ENCODE results near the gene R3HCC1L.

The R3HCC1L gene

DNA sequence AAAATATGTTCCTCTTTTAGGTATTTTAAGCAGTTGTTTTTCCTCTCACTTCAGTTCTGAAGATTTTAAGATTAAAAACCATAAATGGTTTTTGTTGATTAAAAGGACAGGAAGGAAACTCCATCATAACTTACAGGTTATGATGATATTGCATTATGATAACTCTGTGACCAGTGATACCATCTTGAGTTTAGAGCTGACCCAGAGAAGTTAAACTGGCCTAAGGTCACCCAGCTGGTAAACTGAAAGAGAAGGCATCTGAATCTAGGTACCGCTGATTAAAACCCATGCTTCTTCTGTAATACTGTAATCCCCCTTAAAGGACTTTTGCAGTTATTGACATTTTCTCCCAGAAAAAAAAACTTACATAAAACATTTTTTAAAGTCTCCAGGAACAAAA, 103.9 kb downstream of the R3HCC1L start:
- TF ChIP-seq EZH2phosphoT487 (conservative IDR thresholded peaks at IDR 0.05; ENCODE audit: low read length) = no peak
- TF ChIP-seq CTCF (IDR thresholded peaks at IDR 0.05; ENCODE audit: insufficient read depth, low read length, poor library complexity, severe bottlenecking) = no peak
- Histone ChIP-seq H3K27ac (ENCODE audit: low read depth, low read length) (no peak overlapping the region), H3F3A (ENCODE audit: insufficient read depth) (no peaks in the 10 kb centered on the region; the same call in 1 of the 2 replicates), H3K36me3 (ENCODE audit: low read length) (peaks cover 50% of the 10 kb centered on the region; the same call in 1 of the 2 replicates), H3K9ac (ENCODE audit: low read length) (no peak overlapping the region), H3K4me3 (ENCODE audit: insufficient read depth, low read length, poor library complexity, severe bottlenecking) (no peak overlapping the region), H3K4me2 (ENCODE audit: low read depth, low read length, poor library complexity, severe bottlenecking) (no peak overlapping the region), H2AFZ (ENCODE audit: low read depth, low read length, severe bottlenecking) (no peak overlapping the region), H3K27me3 (ENCODE audit: low read length) (no peaks in the 10 kb centered on the region), H3K9me2 (replicated peaks; ENCODE audit: insufficient read depth, low read length) (no peaks in the 10 kb centered on the region), H3K9me3 (ENCODE audit: insufficient read depth, low read length) (no peaks in the 10 kb centered on the region), H3K79me2 (ENCODE audit: insufficient read depth, low read length) (0 out of 2 replicates have a peak, but pooled peaks cover 1% of the 10 kb centered on the region), H4K20me1 (ENCODE audit: low read depth, low read length) (peaks cover 3% of the 10 kb centered on the region; the same call in 1 of the 2 replicates)

- H3K27ac ChIP-seq (ENCODE audit: low read depth, low read length) = no peak overlapping the region
- no peaks in the 10 kb centered on the region for H3K9me3 ChIP-seq (ENCODE audit: insufficient read depth, low read length)
- TF ChIP-seq EZH2phosphoT487 (conservative IDR thresholded peaks at IDR 0.05; ENCODE audit: low read length) (no peak), CTCF (IDR thresholded peaks at IDR 0.05; ENCODE audit: insufficient read depth, low read length, poor library complexity, severe bottlenecking) (no peak)
- H3F3A ChIP-seq (ENCODE audit: insufficient read depth) = no peaks in the 10 kb centered on the region; the same call in 1 of the 2 replicates
- no peak overlapping the region for H3K4me2 ChIP-seq (ENCODE audit: low read depth, low read length, poor library complexity, severe bottlenecking)
- no peak overlapping the region for H3K4me3 ChIP-seq (ENCODE audit: insufficient read depth, low read length, poor library complexity, severe bottlenecking)
- no peaks in the 10 kb centered on the region for H4K20me1 ChIP-seq (ENCODE audit: low read depth, low read length)
- peaks cover 55% of the 10 kb centered on the region; the same call in 1 of the 2 replicates for H3K36me3 ChIP-seq (ENCODE audit: low read length)
- H3K27me3 ChIP-seq (ENCODE audit: low read length) = no peaks in the 10 kb centered on the region
- no peaks in the 10 kb centered on the region for H3K9me2 ChIP-seq (replicated peaks; ENCODE audit: insufficient read depth, low read length)
- H3K79me2 ChIP-seq (ENCODE audit: insufficient read depth, low read length) = no peaks in the 10 kb centered on the region
- no peak overlapping the region for H2AFZ ChIP-seq (ENCODE audit: low read depth, low read length, severe bottlenecking)
- H3K9ac ChIP-seq (ENCODE audit: low read length) = no peak overlapping the region
Measured at GRCh38 chr10:98240524-98240923, 106.1 kb downstream of the R3HCC1L start.

DNA sequence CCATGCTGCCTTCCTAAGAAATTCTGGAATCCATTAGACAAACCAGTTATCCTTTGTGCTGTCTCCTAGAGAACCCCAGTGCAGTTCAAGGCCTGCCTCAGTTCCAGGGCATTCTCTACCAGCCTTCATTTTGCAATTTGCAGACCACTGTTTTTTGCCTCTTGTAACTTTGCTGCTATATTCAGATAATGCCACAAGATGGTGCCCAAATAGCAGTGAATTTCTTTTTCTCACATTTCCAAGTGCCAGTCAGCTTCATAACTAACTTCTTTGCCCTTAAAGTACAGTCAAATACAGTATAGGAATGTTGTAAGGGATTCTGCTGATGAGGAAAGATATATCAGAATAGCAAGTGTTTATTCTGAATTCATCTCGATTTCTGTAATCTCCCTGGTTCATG, 108.4 kb downstream of the R3HCC1L start:
- Histone ChIP-seq H3K79me2 (ENCODE audit: insufficient read depth, low read length) (no peaks in the 10 kb centered on the region), H2AFZ (ENCODE audit: low read depth, low read length, severe bottlenecking) (no peak overlapping the region), H3K9ac (ENCODE audit: low read length) (no peak overlapping the region), H3K27ac (ENCODE audit: low read depth, low read length) (no peak overlapping the region), H3K4me2 (ENCODE audit: low read depth, low read length, poor library complexity, severe bottlenecking) (no peak overlapping the region), H3K4me3 (ENCODE audit: insufficient read depth, low read length, poor library complexity, severe bottlenecking) (no peak overlapping the region), H3F3A (ENCODE audit: insufficient read depth) (no peaks in the 10 kb centered on the region; the same call in 1 of the 2 replicates), H3K9me2 (replicated peaks; ENCODE audit: insufficient read depth, low read length) (no peaks in the 10 kb centered on the region), H3K36me3 (ENCODE audit: low read length) (peaks cover 53% of the 10 kb centered on the region), H3K27me3 (ENCODE audit: low read length) (no peaks in the 10 kb centered on the region), H3K9me3 (ENCODE audit: insufficient read depth, low read length) (no peaks in the 10 kb centered on the region), H4K20me1 (ENCODE audit: low read depth, low read length) (no peaks in the 10 kb centered on the region)
- TF ChIP-seq CTCF (IDR thresholded peaks at IDR 0.05; ENCODE audit: insufficient read depth, low read length, poor library complexity, severe bottlenecking) = no peak
- no peak for TF ChIP-seq EZH2phosphoT487 (conservative IDR thresholded peaks at IDR 0.05; ENCODE audit: low read length)
